ENCODE results near the gene CRYBG2. TPM values are rescaled to one million over a fixed set of nuclear protein-coding genes. Genes with fewer than 3 reads are reported as not detected.

CRYBG2 gene
- total RNA-seq, 6 experiments from 2014 or later: 0.81 to 1.9 (median 1.7) TPM; not detected in 3

GRCh38 chr1:26361605-26362122, 7.7 kb upstream of the CRYBG2 start:
- H3K27me3 ChIP-seq: no peaks in the 10 kb centered on the region
- H3K4me1 ChIP-seq: peaks cover 0 to 10% (median 5%) of the 10 kb centered on the region in 4 donors
- intact Hi-C loops (cut with DNase I): loop anchor here (10.0 kb wide), 2 partner anchors 67 to 77 kb away; partner anchors contain the start of gene SH3BGRL3 (in 1 of the 2)
- ATAC-seq (no peak), DNase-seq (no peak)
- no peak for TF ChIP-seq POLR2A (IDR thresholded peaks at IDR 0.05)
- TF ChIP-seq CTCF (IDR thresholded peaks at IDR 0.05): no peak
- no peaks in the 10 kb centered on the region for H3K36me3 ChIP-seq
- no peaks in the 10 kb centered on the region for H3K9me3 ChIP-seq
- 84% methylated on average over 2 of the region's 12 CpGs for WGBS (ENCODE audit: insufficient coverage, low coverage, low lambda C conversion rate, missing lambda C conversion rate)
- no peak overlapping the region for H3K27ac ChIP-seq
- H3K4me3 ChIP-seq: no peak overlapping the region

- TF ChIP-seq POLR2A (IDR thresholded peaks at IDR 0.05) (no peak), CTCF (IDR thresholded peaks at IDR 0.05) (no peak)
- no peak overlapping the region for H3K4me3 ChIP-seq
- ATAC-seq (no peak), DNase-seq (no peak)
- intact Hi-C loops (cut with DNase I): loop anchor here (10.0 kb wide), 2 partner anchors 66 to 76 kb away; partner anchors contain the start of gene SH3BGRL3 (in 1 of the 2)
- 82% methylated on average over 15 of the region's 27 CpGs for WGBS (ENCODE audit: insufficient coverage, low coverage, low lambda C conversion rate, missing lambda C conversion rate)
- no peaks in the 10 kb centered on the region for H3K27me3 ChIP-seq
- H3K4me1 ChIP-seq: peaks cover 0 to 10% (median 5%) of the 10 kb centered on the region in 4 donors
- no peaks in the 10 kb centered on the region for H3K9me3 ChIP-seq
- no peak overlapping the region for H3K27ac ChIP-seq
- no peaks in the 10 kb centered on the region for H3K36me3 ChIP-seq
These were observed 7.1 kb upstream of the CRYBG2 start for GRCh38 chr1:26360807-26361604.

GRCh38 chr1:26359981-26360806, 6.3 kb upstream of the CRYBG2 start:
- DNase-seq (no peak), ATAC-seq (no peak)
- whole genome bisulfite sequencing (ENCODE audit: insufficient coverage, low coverage, low lambda C conversion rate, missing lambda C conversion rate): 36% methylated on average over 23 of the region's 67 CpGs
- Histone ChIP-seq H3K4me1 (peaks cover 0 to 10% (median 5%) of the 10 kb centered on the region in 4 donors), H3K9me3 (no peaks in the 10 kb centered on the region), H3K27me3 (no peaks in the 10 kb centered on the region), H3K4me3 (no peak overlapping the region), H3K27ac (no peak overlapping the region), H3K36me3 (no peaks in the 10 kb centered on the region)
- intact Hi-C loops (cut with DNase I): loop anchor here (10.0 kb wide), 2 partner anchors 65 to 75 kb away; partner anchors contain the start of gene SH3BGRL3 (in 1 of the 2)
- TF ChIP-seq POLR2A (IDR thresholded peaks at IDR 0.05) (no peak), CTCF (IDR thresholded peaks at IDR 0.05) (no peak)

Data from right lobe of liver (tissue), 6 donors.